ENCODE measurements around the gene NOX5.

DNA sequence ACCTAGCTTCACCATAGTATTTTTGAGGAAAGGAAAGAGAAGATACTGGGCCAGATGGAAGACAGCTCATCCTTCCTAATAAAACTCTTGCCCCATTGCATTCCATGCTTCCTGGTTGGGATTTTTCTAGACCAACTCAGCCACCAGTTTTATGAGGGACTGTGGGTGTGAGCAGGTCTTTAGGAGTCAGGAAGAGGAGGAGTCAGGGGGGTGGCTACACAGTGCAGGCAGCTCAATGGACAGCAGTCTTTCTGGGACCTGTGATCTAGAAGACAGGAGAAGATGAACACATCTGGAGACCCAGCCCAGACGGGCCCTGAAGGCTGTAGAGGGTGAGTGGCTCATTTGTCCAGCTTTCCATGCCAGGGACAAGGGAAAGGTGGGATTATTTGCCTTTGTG lies at the start of gene NOX5:
- TF ChIP-seq, protein P1, sequence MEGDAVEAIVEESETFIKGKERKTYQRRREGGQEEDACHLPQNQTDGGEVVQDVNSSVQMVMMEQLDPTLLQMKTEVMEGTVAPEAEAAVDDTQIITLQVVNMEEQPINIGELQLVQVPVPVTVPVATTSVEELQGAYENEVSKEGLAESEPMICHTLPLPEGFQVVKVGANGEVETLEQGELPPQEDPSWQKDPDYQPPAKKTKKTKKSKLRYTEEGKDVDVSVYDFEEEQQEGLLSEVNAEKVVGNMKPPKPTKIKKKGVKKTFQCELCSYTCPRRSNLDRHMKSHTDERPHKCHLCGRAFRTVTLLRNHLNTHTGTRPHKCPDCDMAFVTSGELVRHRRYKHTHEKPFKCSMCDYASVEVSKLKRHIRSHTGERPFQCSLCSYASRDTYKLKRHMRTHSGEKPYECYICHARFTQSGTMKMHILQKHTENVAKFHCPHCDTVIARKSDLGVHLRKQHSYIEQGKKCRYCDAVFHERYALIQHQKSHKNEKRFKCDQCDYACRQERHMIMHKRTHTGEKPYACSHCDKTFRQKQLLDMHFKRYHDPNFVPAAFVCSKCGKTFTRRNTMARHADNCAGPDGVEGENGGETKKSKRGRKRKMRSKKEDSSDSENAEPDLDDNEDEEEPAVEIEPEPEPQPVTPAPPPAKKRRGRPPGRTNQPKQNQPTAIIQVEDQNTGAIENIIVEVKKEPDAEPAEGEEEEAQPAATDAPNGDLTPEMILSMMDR (IDR thresholded peaks at IDR 0.05; ENCODE audit: insufficient read depth, low read depth, low read length) = no peak
- TF ChIP-seq EZH2 (IDR thresholded peaks at IDR 0.05; ENCODE audit: insufficient read depth, low read length) = no peak
